HCT116 (cell line): ENCODE data around the gene PMF1.

Experiments used
- CTCF ChIP-seq, 3 experiments: fragments of 200-600 bp in 1 of 3; sonication (generic) in 1 of 3; IDR thresholded peaks in 2 of 3; conservative IDR thresholded peaks in 1 of 3; 2 replicates each; pipeline ENCODE4 v1.5.1; 2012 to 2017; ENCODE audit warnings: low read depth in 2 of 3, low read length in 2 of 3, antibody characterized with exemption in 1 of 3, borderline replicate concordance in 1 of 3, control low read depth in 1 of 3, mild to moderate bottlenecking in 1 of 3, mixed read lengths in 1 of 3, mixed run types in 1 of 3, moderate library complexity in 1 of 3; ENCODE audit not compliant: insufficient read depth in 1 of 3
- EZH2 ChIP-seq: fragments of 200-600 bp; sonication (generic); IDR thresholded peaks from 2 replicates; pipeline ENCODE4 v1.6.1; 2017; ENCODE audit warnings: antibody characterized with exemption, mixed run types
- EZH2phosphoT487 ChIP-seq: fragments of 200-600 bp; IDR thresholded peaks from 2 replicates; pipeline ENCODE4 v1.6.1; 2018; ENCODE audit warnings: antibody characterized with exemption, borderline replicate concordance
- POLR2A ChIP-seq: IDR thresholded peaks from 2 replicates; pipeline ENCODE4 v1.7.0; 2011; ENCODE audit warnings: borderline replicate concordance; ENCODE audit not compliant: insufficient read depth, insufficient read length; ENCODE audit errors: extremely low read depth
- POLR2AphosphoS5 ChIP-seq: IDR thresholded peaks from 2 replicates; pipeline ENCODE4 v1.6.1; 2011; ENCODE audit warnings: mild to moderate bottlenecking, low read depth, low read length, moderate library complexity
- RAD21 ChIP-seq: IDR thresholded peaks from 2 replicates; pipeline ENCODE4 v1.6.1; 2012; ENCODE audit warnings: low read depth, mild to moderate bottlenecking
- REST ChIP-seq: IDR thresholded peaks from 2 replicates; pipeline ENCODE4 v1.6.1; 2012; ENCODE audit warnings: low read depth
- SIN3A ChIP-seq: IDR thresholded peaks from 2 replicates; pipeline ENCODE4 v1.6.1; 2012; ENCODE audit warnings: low read depth
- SP1 ChIP-seq: IDR thresholded peaks from 2 replicates; pipeline ENCODE4 v1.6.1; 2012; ENCODE audit warnings: low read depth
- TCF7L2 ChIP-seq: IDR thresholded peaks from 2 replicates; pipeline ENCODE4 v1.7.0; 2011; ENCODE audit warnings: borderline replicate concordance, inconsistent platforms; ENCODE audit not compliant: insufficient read depth, insufficient read length; ENCODE audit errors: extremely low read depth
- YY1 ChIP-seq: IDR thresholded peaks from 2 replicates; pipeline ENCODE4 v1.6.1; 2011; ENCODE audit warnings: low read length, low read depth, moderate library complexity, mild to moderate bottlenecking; ENCODE audit not compliant: insufficient replicate concordance; ENCODE audit errors: extremely low read depth
- ZNF274 ChIP-seq: fragments of 200-500 bp; sonication (Bioruptor generic); IDR thresholded peaks from 2 replicates; pipeline ENCODE4 v1.6.1; 2014; ENCODE audit warnings: mild to moderate bottlenecking, low read depth, low read length, inconsistent platforms

- TF ChIP-seq EZH2 (no peak), CTCF (IDR thresholded peaks at IDR 0.05 in 2 of 3, conservative IDR thresholded peaks at IDR 0.05 in 1 of 3; ENCODE audit: borderline replicate concordance in 1 of 3, insufficient read depth in 1 of 3, low read depth in 2 of 3, low read length in 2 of 3) (no peak), REST (no peak), POLR2AphosphoS5 (no peak), POLR2A (no peak), EZH2phosphoT487 (no peak), TCF7L2 (no peak), ZNF274 (no peak), RAD21 (no peak), YY1 (no peak), SIN3A (no peak), SP1 (no peak)
These were observed 70.7 kb downstream of the PMF1 start for GRCh38 chr1:156283521-156283920.
